ENCODE results near the gene NANOS2.
A peak's percentile ranks its signal among the peaks of the same experiment; 100 is the strongest.

The NANOS2 gene

GRCh38 chr19:45884682-45885555, 29.7 kb downstream of the NANOS2 start:
- TF ChIP-seq, protein P1, sequence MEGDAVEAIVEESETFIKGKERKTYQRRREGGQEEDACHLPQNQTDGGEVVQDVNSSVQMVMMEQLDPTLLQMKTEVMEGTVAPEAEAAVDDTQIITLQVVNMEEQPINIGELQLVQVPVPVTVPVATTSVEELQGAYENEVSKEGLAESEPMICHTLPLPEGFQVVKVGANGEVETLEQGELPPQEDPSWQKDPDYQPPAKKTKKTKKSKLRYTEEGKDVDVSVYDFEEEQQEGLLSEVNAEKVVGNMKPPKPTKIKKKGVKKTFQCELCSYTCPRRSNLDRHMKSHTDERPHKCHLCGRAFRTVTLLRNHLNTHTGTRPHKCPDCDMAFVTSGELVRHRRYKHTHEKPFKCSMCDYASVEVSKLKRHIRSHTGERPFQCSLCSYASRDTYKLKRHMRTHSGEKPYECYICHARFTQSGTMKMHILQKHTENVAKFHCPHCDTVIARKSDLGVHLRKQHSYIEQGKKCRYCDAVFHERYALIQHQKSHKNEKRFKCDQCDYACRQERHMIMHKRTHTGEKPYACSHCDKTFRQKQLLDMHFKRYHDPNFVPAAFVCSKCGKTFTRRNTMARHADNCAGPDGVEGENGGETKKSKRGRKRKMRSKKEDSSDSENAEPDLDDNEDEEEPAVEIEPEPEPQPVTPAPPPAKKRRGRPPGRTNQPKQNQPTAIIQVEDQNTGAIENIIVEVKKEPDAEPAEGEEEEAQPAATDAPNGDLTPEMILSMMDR (IDR thresholded peaks at IDR 0.05; ENCODE audit: borderline replicate concordance, insufficient read depth, low read depth, low read length) = no peak
- peak overlapping the region; percentile 75 for H3K4me3 ChIP-seq (ENCODE audit: low read depth, low read length)

DNA sequence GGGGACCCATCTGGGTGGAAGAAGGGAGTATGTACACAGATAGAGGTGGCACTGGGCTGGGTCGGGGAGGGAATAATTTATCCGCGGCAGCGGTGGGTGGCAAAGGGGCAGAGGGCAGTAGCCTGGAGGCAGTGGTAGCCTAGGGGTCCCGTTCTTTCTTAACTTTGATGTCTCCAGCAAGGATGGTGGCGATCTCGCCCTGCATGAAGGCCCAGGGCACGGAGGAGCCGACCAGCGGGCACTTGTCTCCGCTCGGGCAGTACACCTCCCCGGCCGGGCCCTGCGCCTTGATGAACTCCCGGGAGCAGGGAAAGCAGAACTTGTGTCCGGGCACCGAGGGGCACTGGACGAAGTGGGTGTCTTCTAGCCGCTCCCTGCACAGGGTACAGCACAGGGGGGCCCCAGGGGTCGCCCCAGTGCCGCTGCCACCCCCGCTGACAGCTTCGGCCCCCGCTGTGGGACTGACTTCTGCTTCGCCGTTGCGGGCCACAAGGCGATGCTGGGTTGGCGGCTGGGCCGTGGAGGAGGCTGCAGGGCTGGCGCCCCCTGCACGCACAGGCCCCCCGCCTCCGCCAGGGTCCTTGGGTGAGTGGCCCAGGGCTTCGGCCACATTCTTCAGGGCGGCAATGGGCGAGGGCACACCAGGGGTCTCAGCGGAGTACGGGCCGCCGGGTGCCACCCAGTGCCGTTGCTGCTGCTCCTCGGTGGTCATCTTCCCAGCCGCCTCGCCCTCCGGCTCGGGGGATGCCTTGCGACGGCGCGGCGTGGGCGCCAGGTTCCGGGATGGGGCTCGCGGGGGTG, 30.5 kb downstream of the NANOS2 start:
- no peak overlapping the region for H3K4me3 ChIP-seq (ENCODE audit: low read depth, low read length)
- TF ChIP-seq, protein P1 (IDR thresholded peaks at IDR 0.05; ENCODE audit: borderline replicate concordance, insufficient read depth, low read depth, low read length) = no peak

DNA sequence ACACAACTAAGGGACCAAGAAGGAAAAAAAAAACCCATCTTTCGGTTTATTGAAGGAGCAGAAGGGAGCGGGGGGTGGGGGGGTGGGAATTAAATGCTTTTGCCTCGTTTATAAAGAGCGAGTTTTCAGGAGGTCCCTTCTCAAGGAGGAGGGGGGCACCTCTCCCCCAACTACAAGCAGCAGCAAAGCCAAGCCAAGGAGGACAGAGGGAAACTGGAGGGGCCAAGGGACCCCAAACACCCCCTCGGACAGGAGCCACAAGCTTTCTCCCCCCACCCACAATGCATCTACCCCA, 31.0 kb downstream of the NANOS2 start:
- no peak overlapping the region for H3K4me3 ChIP-seq (ENCODE audit: low read depth, low read length)
- TF ChIP-seq, protein P1 (IDR thresholded peaks at IDR 0.05; ENCODE audit: borderline replicate concordance, insufficient read depth, low read depth, low read length) = no peak

DNA sequence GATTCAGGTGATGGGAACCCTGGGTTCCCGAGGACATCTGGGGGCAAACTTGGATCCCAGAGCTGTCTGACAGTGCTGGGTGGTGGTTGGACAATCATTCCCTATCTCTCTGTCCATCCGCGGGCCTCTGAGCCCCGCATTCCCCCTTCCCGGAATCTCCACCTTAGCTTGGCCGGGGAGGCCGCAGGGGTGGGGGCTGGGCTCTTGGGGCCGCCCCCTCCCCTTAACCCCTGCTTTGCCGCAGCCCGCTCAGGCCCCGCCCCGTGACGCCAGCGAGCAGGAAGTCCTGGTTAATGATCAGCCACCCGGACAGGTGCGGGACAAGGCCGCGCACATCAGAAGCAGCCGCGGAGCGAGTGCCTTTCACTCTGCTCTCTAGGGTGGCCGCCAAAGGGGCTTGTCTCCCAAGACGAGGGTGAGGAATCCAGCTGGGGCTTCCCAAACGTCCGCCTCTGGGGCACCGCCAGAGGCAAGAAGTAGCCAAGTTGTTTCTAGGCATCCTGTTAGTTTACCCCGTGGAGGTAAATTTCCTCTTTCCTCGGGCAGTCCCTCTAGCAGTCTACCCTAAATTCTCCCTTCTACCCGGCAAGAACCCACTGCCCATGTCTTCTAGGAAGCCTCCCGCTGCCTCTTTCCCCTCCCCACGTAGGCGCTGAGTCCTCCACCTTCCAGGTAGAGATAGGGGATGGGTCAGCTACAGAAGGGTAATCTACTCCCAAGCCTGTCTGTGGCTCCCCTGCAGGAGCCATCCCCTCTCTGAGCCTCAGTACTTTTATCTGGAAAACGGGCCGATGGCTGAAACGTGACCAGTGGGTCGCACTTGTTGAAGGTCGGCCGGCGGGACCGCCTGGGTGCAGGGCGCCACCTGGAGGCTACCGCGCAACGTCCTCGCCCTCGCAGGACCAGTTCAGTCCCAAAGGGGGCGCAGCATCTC, 31.7 kb downstream of the NANOS2 start:
- H3K4me3 ChIP-seq (ENCODE audit: low read depth, low read length) = peak overlapping the region; percentile 46
- TF ChIP-seq, protein P1 (IDR thresholded peaks at IDR 0.05; ENCODE audit: borderline replicate concordance, insufficient read depth, low read depth, low read length) = peak; percentile 100

DNA sequence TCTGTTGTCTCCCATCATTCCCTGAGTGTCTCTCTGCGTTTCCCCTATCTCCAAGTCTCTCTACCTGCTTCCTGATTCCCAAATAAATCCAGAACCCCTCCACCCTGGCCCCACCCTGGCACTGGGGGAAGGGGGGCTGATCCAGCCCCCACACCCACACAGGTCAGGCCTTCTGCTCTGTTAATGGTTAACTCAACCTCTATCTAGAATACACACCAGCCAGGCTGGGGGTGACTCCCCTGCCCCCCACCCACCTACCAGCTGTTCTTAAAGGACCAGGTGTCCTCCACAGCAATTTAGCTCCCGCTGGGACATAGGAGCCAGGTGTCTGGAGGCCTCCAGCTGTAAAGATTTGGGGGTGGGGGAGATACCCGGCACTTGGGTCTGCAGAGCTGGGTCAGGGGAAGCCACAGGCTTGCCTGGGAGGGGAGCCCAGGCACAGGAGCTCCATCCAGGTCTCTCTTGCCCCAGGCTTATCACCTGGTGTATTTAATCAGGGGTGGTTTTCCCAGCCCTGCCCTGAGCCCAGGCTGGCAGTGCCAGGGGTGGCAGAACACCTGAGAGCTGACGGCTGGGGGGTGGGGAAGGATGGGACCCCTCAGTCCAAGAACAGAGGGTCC, 32.6 kb downstream of the NANOS2 start:
- H3K4me3 ChIP-seq (ENCODE audit: low read depth, low read length) = no peak overlapping the region
- TF ChIP-seq, protein P1 (IDR thresholded peaks at IDR 0.05; ENCODE audit: borderline replicate concordance, insufficient read depth, low read depth, low read length) = no peak

GRCh38 chr19:45881082-45881908, 33.3 kb downstream of the NANOS2 start:
- H3K4me3 ChIP-seq (ENCODE audit: low read depth, low read length) = no peak overlapping the region
- TF ChIP-seq, protein P1 (IDR thresholded peaks at IDR 0.05; ENCODE audit: borderline replicate concordance, insufficient read depth, low read depth, low read length) = no peak
